ENCODE data around the gene RAB6D.

GRCh38 chr2:131389657-131390056 lies 25.7 kb upstream of the RAB6D start:
- TF ChIP-seq REST (IDR thresholded peaks at IDR 0.05; ENCODE audit: insufficient read depth in 1 of 2, low read depth in 2 of 2, low read length in 2 of 2) (no peak), POLR2AphosphoS5 (IDR thresholded peaks at IDR 0.05; ENCODE audit: low read depth, low read length) (no peak), SIN3A (IDR thresholded peaks at IDR 0.05; ENCODE audit: borderline replicate concordance, insufficient read depth, low read length) (no peak), TAF1 (IDR thresholded peaks at IDR 0.05; ENCODE audit: borderline replicate concordance, insufficient read depth, low read length) (no peak)

Measured in PFSK-1 (cell line).